Stimulated activated CD4-positive, alpha-beta T cell treated with anti-CD3 and anti-CD28 coated beads, TNF-alpha, amount 100 ng/mL, for 48 hours (primary cell): ENCODE measurements around the gene ZNF506.
"Not testable (repeated sequence)": the region's sequence is repeated elsewhere in the genome, so short reads cannot be mapped to it uniquely, and the experiment has no call there.

Experiments
- DNase-seq, 3 donors: peaks; one replicate each; pipeline ENCODE4 v3.0.0-alpha.2; 2020; ENCODE audit warnings: low read depth in 3 of 3

Gene ZNF506

GRCh38 chr19:19745496-19746285, 75.9 kb downstream of the ZNF506 start:
- DNase-seq, result no peak

GRCh38 chr19:19744641-19745040, 76.9 kb downstream of the ZNF506 start:
- DNase-seq, result no peak

- not testable (repeated sequence) for DNase-seq
These were observed 77.6 kb downstream of the ZNF506 start for GRCh38 chr19:19743921-19744320.

- DNase-seq, result no peak
These were observed 78.4 kb downstream of the ZNF506 start for GRCh38 chr19:19743176-19743575.

GRCh38 chr19:19742773-19743172, 78.8 kb downstream of the ZNF506 start:
- no peak for DNase-seq
